ENCODE measurements around the gene CHRNA4. TPM values are rescaled to one million over a fixed set of nuclear protein-coding genes. Genes with fewer than 3 reads are reported as not detected.

The CHRNA4 gene
- total RNA-seq (under 1 TPM in 2 of 4 donors, not detected in 2; 0.24 to 0.41 TPM), polyA plus RNA-seq (under 1 TPM in 1 of 3 donors, not detected in 2; 0.01 TPM)
- long read RNA-seq, donor 1: 0 reads
- long read RNA-seq, donor 2: 0 reads

DNA sequence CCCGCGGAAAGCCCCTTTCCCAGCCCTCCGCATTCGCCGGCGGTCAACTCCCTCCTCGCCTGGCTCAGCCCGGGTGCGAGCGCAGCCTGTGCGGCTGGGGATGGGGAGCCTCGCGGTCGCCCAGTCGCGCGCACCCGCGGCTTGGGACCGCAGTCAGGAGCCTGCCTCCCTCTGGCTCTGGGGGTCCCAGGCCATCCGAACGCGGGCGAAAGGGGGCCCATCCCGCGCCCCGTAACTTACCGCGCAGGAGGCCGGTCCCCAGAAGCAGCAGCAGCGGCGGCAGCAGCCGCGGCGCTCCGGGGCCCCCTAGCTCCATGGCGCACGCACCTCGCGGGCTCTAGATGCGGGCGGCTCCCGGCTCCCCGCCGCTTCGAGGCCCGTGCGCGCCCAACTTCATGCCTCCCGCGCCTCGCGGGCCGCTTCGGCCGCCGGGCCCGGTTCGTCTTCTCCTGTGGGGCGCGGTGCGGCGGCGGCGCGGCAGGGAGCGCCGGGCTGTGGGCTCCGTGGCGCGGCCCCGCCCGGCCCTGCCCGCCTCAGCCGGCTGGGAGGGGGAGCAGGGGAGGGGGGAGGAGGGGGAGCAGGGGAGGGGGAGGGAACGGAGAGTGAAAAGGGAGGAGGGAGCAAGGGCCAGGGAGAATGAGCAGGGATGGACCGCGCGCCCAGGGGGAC, at the start of gene CHRNA4:
Gene CHRNA4, minus strand, starts transcription at position 500 of the 669 bp plus-strand sequence. Its CDS starts 184 bp downstream, at position 316.
- Histone ChIP-seq H3K4me1 (no peaks in the 10 kb centered on the region), H3K4me3 (no peak within 1 kb of the TSS), H3K36me3 (ENCODE audit: insufficient read depth in 1 of 2, low read depth in 1 of 2) (no peaks in the 10 kb centered on the region), H3K27me3 (ENCODE audit: insufficient read depth in 3 of 3, low read length in 2 of 3) (peaks cover 0 to 67% (median 31%) of the 10 kb centered on the region in 3 donors), H3K9me3 (no peaks in the 10 kb centered on the region), H3K27ac (no peak within 1 kb of the TSS)
- WGBS, 3 donors: 0 to 1% (median 1%) methylated on average over 40 to 78 of the region's 79 CpGs
- ATAC-seq (no peak), DNase-seq (no peak)
- TF ChIP-seq, protein P1, sequence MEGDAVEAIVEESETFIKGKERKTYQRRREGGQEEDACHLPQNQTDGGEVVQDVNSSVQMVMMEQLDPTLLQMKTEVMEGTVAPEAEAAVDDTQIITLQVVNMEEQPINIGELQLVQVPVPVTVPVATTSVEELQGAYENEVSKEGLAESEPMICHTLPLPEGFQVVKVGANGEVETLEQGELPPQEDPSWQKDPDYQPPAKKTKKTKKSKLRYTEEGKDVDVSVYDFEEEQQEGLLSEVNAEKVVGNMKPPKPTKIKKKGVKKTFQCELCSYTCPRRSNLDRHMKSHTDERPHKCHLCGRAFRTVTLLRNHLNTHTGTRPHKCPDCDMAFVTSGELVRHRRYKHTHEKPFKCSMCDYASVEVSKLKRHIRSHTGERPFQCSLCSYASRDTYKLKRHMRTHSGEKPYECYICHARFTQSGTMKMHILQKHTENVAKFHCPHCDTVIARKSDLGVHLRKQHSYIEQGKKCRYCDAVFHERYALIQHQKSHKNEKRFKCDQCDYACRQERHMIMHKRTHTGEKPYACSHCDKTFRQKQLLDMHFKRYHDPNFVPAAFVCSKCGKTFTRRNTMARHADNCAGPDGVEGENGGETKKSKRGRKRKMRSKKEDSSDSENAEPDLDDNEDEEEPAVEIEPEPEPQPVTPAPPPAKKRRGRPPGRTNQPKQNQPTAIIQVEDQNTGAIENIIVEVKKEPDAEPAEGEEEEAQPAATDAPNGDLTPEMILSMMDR (IDR thresholded peaks at IDR 0.05): no peak
- intact Hi-C loops (cut with DNase I): no loop called here

DNA sequence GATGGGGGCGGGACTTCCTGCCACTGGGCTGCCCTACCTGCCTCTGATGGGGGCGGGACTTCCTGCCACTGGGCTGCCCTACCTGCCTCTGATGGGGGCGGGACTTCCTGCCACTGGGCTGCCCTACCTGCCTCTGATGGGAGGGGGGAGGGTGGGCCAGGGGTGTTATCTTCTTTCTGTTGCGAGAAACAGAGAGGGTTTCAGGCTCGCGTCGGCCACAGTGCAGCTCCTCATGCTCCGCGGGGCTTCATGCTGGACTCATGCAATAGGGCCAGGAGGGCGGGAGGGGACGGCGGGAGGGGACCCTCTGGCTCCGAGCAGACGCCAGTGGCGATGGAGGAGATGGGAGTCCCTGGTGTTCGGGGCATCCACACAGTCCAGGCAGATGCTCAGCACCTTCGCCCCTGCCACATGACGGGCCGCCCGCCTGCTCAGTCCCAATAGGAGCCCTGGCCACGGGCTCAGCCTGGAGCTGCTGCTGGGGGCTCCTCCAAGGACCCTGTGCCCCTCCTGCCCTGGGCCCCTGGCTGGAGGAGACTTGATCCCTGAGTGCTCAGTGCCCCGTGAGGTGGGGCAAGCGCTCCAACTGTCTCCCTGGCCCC, 48.8 kb upstream of the CHRNA4 start:
- intact Hi-C loops (cut with DNase I): no loop called here
- no peaks in the 10 kb centered on the region for H3K9me3 ChIP-seq
- H3K27me3 ChIP-seq (ENCODE audit: insufficient read depth in 3 of 3, low read length in 2 of 3): peaks cover 0 to 70% (median 9%) of the 10 kb centered on the region in 3 donors
- DNase-seq (no peak), ATAC-seq (no peak)
- no peak overlapping the region for H3K27ac ChIP-seq
- no peaks in the 10 kb centered on the region for H3K36me3 ChIP-seq (ENCODE audit: insufficient read depth in 1 of 2, low read depth in 1 of 2)
- no peaks in the 10 kb centered on the region for H3K4me1 ChIP-seq
- no peak overlapping the region for H3K4me3 ChIP-seq
- TF ChIP-seq, protein P1 (IDR thresholded peaks at IDR 0.05): no peak
- WGBS, 3 donors: 67 to 73% (median 72%) methylated on average over 20 to 21 of the region's 23 CpGs

DNA sequence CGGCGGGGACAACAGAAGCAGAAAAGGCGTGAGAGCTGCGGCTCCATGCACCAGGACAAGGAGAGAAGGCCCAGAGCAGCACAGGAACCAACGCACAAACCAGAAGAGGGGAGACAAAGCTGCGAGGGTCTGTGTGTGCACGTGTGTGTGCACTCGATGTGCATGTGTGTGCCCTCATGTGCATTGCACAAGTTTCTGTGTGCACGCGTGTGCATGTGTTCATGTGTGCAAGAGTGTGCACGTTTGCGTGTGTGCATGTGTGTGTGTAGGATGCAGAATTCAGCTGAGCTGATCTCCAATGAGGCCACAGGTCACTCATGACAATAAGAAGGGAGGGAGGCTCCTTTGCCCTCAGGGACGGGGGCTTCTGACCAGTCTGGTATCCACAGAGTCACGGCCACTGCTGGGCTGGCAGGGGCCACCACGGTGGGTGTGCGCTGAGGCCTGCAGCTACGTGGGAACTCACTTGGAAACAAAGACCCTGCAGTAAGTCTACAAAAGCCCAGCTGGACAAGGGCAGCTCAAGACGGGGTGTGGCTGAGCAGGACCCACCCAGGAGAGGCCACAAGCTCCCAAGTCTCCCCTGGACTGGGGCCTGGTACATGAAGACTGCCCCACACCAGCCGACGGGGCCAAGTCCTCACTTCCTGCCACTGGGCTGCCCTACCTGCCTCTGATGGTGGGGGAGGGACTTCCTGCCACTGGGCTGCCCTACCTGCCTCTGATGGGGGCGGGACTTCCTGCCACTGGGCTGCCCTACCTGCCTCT, 48.1 kb upstream of the CHRNA4 start:
- H3K4me1 ChIP-seq: no peaks in the 10 kb centered on the region
- H3K27me3 ChIP-seq (ENCODE audit: insufficient read depth in 3 of 3, low read length in 2 of 3): peaks cover 0 to 68% (median 8%) of the 10 kb centered on the region in 3 donors
- TF ChIP-seq, protein P1 (IDR thresholded peaks at IDR 0.05): no peak
- H3K9me3 ChIP-seq: no peaks in the 10 kb centered on the region
- ATAC-seq (no peak), DNase-seq (no peak)
- intact Hi-C loops (cut with DNase I): no loop called here
- H3K4me3 ChIP-seq: no peak overlapping the region
- 63 to 76% (median 71%) methylated on average over 21 of the region's 21 CpGs for WGBS, 3 donors
- no peaks in the 10 kb centered on the region for H3K36me3 ChIP-seq (ENCODE audit: insufficient read depth in 1 of 2, low read depth in 1 of 2)
- H3K27ac ChIP-seq: no peak overlapping the region

DNA sequence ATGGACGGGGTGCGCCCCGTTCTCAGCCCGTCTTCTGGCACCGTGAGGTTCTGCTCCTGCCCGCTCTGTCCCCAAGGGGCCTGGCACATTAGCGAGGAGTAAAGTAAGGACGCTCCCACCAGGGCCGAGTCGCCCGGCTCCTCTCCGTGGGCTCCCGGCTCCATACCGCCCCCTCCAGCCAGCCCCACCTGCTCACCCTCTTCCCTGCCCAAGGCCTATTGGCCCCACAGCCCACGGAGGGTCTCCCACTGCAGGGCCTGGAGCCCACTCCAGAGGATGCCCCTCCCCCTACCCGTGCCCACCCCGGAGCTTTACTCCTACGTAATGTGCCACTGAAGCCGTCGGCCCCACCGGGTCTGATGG, 47.5 kb upstream of the CHRNA4 start:
- H3K27me3 ChIP-seq (ENCODE audit: insufficient read depth in 3 of 3, low read length in 2 of 3): peaks cover 0 to 67% (median 5%) of the 10 kb centered on the region in 3 donors
- no peak overlapping the region for H3K4me3 ChIP-seq
- no peaks in the 10 kb centered on the region for H3K36me3 ChIP-seq (ENCODE audit: insufficient read depth in 1 of 2, low read depth in 1 of 2)
- DNase-seq (no peak), ATAC-seq (no peak)
- intact Hi-C loops (cut with DNase I): no loop called here
- WGBS, 3 donors: 67 to 75% (median 73%) methylated on average over 21 of the region's 21 CpGs
- no peaks in the 10 kb centered on the region for H3K4me1 ChIP-seq
- TF ChIP-seq, protein P1 (IDR thresholded peaks at IDR 0.05): no peak
- H3K9me3 ChIP-seq: no peaks in the 10 kb centered on the region
- no peak overlapping the region for H3K27ac ChIP-seq

Measured in psoas muscle (tissue), 8 donors.